NCI-H2029 (cell line): ENCODE results near the gene GFOD2.

Experiments used
- DNase-seq: peaks from one replicate; lab custom pipeline; 2025; lab: John Stamatoyannopoulos, UW

GFOD2 gene

GRCh38 chr16:67669499-67670101 is 49.5 kb downstream of the GFOD2 start:
- DNase-seq = no peak

GRCh38 chr16:67668495-67669157 is 50.5 kb downstream of the GFOD2 start:
- no peak for DNase-seq

- peak; percentile 66 for DNase-seq
Observed at GRCh38 chr16:67667817-67668494, 51.2 kb downstream of the GFOD2 start.

- no peak for DNase-seq
Observed at GRCh38 chr16:67667453-67667816, 51.7 kb downstream of the GFOD2 start.

- peak; percentile 63 for DNase-seq
Observed at GRCh38 chr16:67666559-67667452, 52.3 kb downstream of the GFOD2 start, which contains the start of the genes C16orf86 and ENKD1. C16orf86 (plus strand) TSS chr16:67666814; CDS start chr16:67666971, 157 bp downstream. ENKD1 (minus strand) TSS chr16:67666750; CDS start chr16:67666442, 308 bp downstream.

- no peak for DNase-seq
Observed at GRCh38 chr16:67666032-67666551, 53.0 kb downstream of the GFOD2 start.

- DNase-seq = no peak
Observed at GRCh38 chr16:67665598-67665997, 53.5 kb downstream of the GFOD2 start.

- no peak for DNase-seq
Observed at GRCh38 chr16:67664871-67665270, 54.2 kb downstream of the GFOD2 start.

GRCh38 chr16:67664258-67664657 is 54.9 kb downstream of the GFOD2 start:
- DNase-seq = no peak

GRCh38 chr16:67663877-67664222 is 55.3 kb downstream of the GFOD2 start:
- no peak for DNase-seq

- DNase-seq = no peak
Observed at GRCh38 chr16:67663151-67663876, 55.8 kb downstream of the GFOD2 start.

- DNase-seq = no peak
Observed at GRCh38 chr16:67662653-67663010, 56.5 kb downstream of the GFOD2 start.

- no peak for DNase-seq
Observed at GRCh38 chr16:67661886-67662652, 57.0 kb downstream of the GFOD2 start.

GRCh38 chr16:67661101-67661761 is 57.9 kb downstream of the GFOD2 start:
- no peak for DNase-seq

GRCh38 chr16:67660564-67661028 is 58.5 kb downstream of the GFOD2 start, which contains the start of gene PARD6A:
PARD6A (plus strand) TSS chr16:67660960; CDS start chr16:67661039, 79 bp downstream.
- DNase-seq = peak; percentile 88

- DNase-seq = peak; percentile 58
Observed at GRCh38 chr16:67659675-67660563, 59.2 kb downstream of the GFOD2 start, which contains the start of gene ACD. ACD (minus strand) TSS chr16:67660260; CDS start chr16:67660220, 40 bp downstream.

- no peak for DNase-seq
Observed at GRCh38 chr16:67658849-67659674, 60.1 kb downstream of the GFOD2 start.
